GM10847 (cell line): ENCODE results near the gene SEMA3A.

Source experiments
- POLR2A ChIP-seq: IDR thresholded peaks from 2 replicates; pipeline ENCODE4 v1.6.1; 2011; ENCODE audit not compliant: insufficient read length; ENCODE audit errors: extremely low read depth

SEMA3A gene

DNA sequence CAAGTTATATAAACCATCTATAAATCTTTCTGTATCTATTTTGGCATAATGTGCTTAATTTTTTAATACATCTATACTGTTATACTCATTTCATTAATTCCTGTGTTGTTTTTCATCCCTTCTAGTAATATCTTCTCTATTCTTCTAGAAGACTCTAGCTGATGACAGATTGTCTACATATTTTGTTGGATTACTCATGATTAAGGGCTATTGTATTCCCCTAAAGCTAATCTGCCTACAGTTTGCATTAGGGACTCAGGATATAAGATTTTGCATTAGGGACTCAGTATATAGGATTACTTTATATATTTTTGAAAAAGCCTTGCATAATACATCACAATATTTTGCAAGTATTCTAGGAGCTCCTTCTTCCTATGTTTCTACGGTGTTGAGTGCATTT, 8.3 kb upstream of the SEMA3A start:
- TF ChIP-seq POLR2A: no peak

DNA sequence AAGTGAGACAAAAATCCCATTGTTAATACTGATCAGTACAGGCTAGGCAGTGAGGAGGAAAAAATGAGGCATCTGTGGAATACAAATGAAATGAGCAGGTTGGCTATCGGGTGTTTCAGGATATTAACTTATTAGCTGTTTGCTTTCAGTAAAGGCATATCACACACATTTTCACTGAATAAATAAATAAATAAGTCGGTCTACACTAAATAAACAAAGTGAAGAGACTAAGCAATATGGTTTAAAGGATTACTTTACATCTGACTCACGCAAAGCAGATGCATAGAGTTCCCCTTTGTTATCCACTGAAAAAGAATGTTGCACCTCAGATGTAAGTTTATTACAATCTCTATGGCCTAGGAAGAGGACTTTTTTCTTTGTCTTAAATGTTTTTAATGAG, 6.3 kb upstream of the SEMA3A start:
- no peak for TF ChIP-seq POLR2A

GRCh38 chr7:84199216-84199615, 4.6 kb upstream of the SEMA3A start:
- TF ChIP-seq POLR2A: no peak

- TF ChIP-seq POLR2A: no peak
Measured at GRCh38 chr7:84196084-84196503, 1.5 kb upstream of the SEMA3A start.

DNA sequence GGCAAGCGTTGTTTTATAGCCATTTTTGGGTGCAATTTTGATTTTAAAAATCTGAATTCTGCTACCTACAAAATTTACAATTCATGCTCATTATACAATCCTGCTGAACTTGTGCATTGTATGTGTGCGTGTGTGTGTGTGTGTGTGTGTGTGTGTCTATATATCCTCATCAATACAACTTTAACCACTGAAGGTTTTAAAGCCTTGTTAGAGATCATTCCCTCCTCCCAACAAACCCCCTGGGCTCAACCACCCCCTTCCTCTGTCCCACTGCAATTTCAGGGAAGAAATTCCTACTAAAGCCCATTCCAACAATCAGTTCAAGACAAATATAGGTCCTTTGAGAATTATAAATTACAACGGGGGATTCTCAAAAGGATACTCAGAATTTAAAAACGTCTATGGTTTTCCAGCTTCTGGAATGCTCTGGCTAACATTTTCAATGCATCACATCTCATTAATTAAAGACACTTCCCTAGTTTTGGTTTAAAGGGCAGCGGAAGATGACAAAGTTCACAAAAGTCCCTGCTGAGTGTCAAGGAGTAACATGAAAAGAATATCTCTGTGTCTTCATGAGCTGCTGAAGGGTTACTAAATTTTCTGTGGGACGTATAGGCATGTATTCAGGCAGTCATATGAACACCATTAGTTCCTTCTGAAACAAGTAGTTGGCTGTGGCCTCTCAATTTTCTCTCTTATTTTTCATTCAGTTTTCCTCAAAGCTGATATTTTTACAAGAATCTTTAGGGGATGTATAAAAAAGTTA, 889 bp upstream of the SEMA3A start:
- TF ChIP-seq POLR2A: no peak

- TF ChIP-seq POLR2A: no peak
Measured at GRCh38 chr7:84193747-84194146, 842 bp downstream of the SEMA3A start.

DNA sequence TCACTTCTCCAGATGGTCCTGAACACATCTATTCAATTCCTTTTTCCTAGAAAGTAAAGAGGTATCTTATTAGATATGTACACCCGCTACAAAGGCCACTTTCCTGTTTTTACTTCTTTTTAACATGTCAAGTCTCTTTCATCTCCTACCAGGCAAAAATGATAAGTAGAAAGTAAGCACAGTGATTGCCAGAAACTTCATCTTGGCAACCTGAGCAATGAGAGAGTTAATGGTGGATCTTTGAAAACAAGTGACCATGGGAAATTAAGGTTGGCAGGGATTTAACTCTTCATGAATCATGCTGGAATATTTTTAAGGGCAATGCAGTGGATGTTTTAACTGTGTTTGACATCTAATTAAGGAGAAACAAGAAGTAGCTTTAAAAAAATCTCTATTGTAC, 2.7 kb downstream of the SEMA3A start:
- no peak for TF ChIP-seq POLR2A

DNA sequence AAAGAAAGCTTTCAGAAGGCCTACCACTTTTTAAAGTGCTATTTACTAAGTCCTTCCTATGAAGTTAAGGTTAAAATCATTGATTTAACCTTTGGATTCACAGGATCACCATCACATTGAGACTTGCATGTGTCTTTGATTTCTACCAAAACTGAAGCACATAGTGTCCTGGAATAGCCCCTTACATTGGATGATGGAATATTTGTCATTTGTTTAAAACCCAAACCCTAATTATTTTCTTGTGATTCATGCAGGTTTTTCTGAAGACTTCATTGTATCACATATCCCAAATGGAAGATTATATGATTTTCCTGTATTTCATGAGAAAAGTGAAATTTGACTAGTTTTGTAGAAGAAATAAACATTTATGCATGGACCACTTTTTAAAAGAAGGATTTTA, 3.3 kb downstream of the SEMA3A start:
- TF ChIP-seq POLR2A: no peak

DNA sequence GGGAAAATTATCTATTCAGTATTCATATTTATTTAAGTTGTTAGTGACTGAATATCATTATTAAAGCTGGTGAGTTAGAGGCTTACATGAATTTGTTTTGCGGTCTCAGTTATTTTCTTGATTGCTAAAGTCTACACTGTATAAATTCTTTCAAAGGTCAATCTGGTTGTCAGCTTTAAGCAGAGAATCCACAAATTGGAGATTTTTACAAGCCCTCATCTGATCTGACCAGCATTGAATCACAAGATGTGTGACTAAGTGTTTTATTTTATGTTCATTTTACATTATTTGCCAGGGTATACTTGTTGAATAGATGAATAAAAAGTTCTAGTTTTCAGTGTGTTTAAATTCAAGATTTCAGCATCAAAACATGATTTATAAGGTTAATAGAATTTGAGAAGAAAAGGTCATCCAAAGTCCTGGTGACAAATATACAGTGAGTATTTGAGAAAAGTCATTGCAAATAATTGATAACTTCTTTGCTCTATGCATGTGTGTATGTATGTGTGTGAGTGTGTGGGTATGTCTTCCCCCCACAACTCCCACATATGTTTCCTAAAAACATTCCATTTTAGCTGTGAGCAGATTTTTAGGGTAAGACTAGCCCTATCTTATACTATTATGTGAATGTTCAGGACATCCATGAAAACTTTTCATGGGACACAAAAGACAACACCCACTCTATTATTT, 4.4 kb downstream of the SEMA3A start:
- no peak for TF ChIP-seq POLR2A

DNA sequence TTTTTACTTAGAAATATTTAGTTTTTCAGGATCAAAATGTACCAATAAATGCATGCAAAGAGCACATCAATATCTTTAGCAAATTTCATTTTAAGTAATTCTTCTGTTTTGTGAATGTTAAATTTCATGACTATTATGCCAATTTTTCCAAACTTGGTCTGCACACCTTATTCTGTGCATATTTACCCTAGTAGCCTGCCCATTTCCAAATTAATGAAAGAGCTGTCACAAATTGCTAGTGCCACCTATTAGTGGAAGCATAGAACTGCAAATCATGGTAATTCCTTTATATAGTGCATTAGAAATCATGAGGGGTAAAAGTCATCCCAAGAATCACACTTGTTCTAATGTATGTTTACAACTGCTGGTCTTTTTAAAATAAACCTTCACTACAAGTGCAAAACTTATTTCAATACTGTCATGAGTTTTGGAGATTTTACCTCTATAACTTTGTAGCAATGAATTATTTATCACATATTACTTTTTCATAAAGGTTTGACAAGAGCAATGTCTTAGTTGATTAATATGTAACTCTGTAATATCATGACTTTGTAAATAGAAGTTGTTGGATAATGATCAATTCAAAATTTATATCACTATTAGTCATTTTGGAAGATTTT, 5.7 kb downstream of the SEMA3A start:
- no peak for TF ChIP-seq POLR2A

- TF ChIP-seq POLR2A: no peak
Measured at GRCh38 chr7:84187813-84188510, 6.6 kb downstream of the SEMA3A start.

GRCh38 chr7:84187087-84187805, 7.3 kb downstream of the SEMA3A start:
- no peak for TF ChIP-seq POLR2A

DNA sequence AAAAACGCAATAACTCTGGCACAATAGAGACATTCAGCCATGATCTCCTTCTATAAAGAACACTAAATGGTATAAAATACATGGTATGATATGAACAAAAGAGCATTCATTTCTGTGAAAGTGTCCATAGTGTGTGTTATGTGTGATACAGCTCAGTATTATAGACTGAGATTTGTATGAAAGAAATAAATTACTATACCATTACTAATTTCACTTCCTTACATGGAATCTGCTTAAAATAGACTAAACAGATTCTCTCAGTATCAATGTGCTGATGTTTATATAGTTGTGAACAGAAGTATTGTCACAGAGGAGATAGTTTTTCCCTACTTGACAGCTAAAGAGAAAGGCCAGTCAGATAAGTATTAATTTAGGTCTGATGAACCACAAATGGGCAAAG, 10.8 kb downstream of the SEMA3A start:
- TF ChIP-seq POLR2A: no peak

DNA sequence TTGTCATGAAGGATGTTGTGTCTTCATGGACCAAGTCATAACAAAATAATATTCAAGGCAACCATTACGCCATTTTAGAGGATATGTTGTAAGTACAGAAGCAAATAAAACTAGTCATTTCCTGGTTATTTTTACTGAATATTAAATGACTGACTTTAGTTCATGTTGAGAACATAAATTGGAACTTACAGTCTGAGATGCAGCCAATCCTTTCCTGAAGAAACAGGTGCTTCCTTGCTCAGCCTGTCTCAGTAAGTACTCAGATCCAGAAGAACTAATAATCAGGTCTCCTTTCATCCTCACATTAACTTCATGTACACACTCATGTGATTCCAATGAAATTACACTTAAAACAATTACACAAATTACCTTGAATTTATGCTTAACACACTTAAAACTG, 12.3 kb downstream of the SEMA3A start:
- TF ChIP-seq POLR2A: no peak

DNA sequence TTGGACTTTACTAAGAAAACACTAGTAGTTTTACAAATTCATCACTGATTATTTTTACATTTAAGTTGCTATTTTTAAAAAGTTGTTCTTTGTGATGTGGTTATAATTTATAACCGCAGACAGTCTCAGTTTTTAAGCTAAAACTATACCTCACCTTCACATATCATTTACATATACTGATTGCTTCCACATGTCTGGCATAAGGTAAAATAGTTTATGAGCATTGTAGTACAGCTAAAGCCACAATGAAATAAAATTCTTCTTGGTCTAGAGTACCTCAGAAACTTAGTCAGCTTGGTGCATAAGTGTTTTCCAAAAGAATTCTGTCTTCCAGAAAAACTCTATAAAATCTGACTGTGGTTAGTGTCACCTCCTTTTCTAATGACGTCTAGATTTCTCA, 13.0 kb downstream of the SEMA3A start:
- TF ChIP-seq POLR2A: no peak
